Hepatocyte (in vitro differentiated cells): ENCODE measurements around the gene PPP2R2C. TPM values are rescaled to one million over a fixed set of nuclear protein-coding genes. Genes with fewer than 3 reads are reported as not detected.

ENCODE experiments used
- DNase-seq: peaks from one replicate; pipeline ENCODE4 v3.0.0-alpha.2; 2016; ENCODE audit warnings: low spot score
- H2AFZ ChIP-seq: fragments of 200-600 bp; sonication (generic); 2 replicates; pipeline ENCODE4 v1.6.0; 2016; ENCODE audit warnings: antibody characterized with exemption, mild to moderate bottlenecking
- H3K27ac ChIP-seq: fragments of 200-600 bp; sonication (generic); 2 replicates; pipeline ENCODE4 v1.5.1; 2016; ENCODE audit warnings: mild to moderate bottlenecking
- H3K27me3 ChIP-seq: fragments of 200-600 bp; sonication (generic); 2 replicates; pipeline ENCODE4 v1.6.1; 2016
- H3K36me3 ChIP-seq: fragments of 200-600 bp; sonication (generic); replicated peaks from 2 replicates; pipeline ENCODE4 v1.5.1; 2016; ENCODE audit warnings: low read depth; ENCODE audit not compliant: insufficient read depth
- H3K4me1 ChIP-seq: fragments of 200-600 bp; sonication (generic); 2 replicates; pipeline ENCODE4 v1.5.1; 2016; ENCODE audit warnings: mild to moderate bottlenecking, moderate library complexity; ENCODE audit not compliant: insufficient read depth
- H3K4me2 ChIP-seq: fragments of 200-600 bp; sonication (generic); 2 replicates; pipeline ENCODE4 v1.6.0; 2016
- H3K4me3 ChIP-seq: fragments of 200-600 bp; sonication (generic); 2 replicates; pipeline ENCODE4 v1.5.1; 2016; ENCODE audit warnings: mild to moderate bottlenecking
- H3K79me2 ChIP-seq: fragments of 200-600 bp; sonication (generic); 2 replicates; pipeline ENCODE4 v1.6.0; 2017; ENCODE audit warnings: mild to moderate bottlenecking
- H3K9me2 ChIP-seq: fragments of 200-600 bp; sonication (generic); replicated peaks from 2 replicates; pipeline ENCODE4 v1.6.0; 2017; ENCODE audit warnings: mild to moderate bottlenecking; ENCODE audit not compliant: insufficient read depth
- H3K9me3 ChIP-seq: fragments of 200-600 bp; sonication (generic); 2 replicates; pipeline ENCODE4 v1.5.1; 2016; ENCODE audit warnings: low read depth, mild to moderate bottlenecking
- H4K20me1 ChIP-seq: fragments of 200-600 bp; sonication (generic); 2 replicates; pipeline ENCODE4 v1.6.0; 2016; ENCODE audit warnings: mild to moderate bottlenecking; ENCODE audit not compliant: insufficient read depth, poor library complexity, severe bottlenecking
- EZH2 ChIP-seq: fragments of 200-600 bp; sonication (generic); IDR thresholded peaks from 2 replicates; pipeline ENCODE4 v1.6.1; 2016; ENCODE audit warnings: antibody characterized with exemption, mild to moderate bottlenecking, borderline replicate concordance
- EZH2phosphoT487 ChIP-seq: fragments of 200-600 bp; sonication (generic); IDR thresholded peaks from one replicate; pipeline ENCODE4 v1.6.1; 2018; ENCODE audit warnings: antibody characterized with exemption, mild to moderate bottlenecking, low read depth, moderate library complexity; ENCODE audit not compliant: unreplicated experiment, severe bottlenecking
- WGBS: methylation state at CpG from one replicate; pipeline ENCODE4 v1.1.6; 2016; ENCODE audit warnings: low lambda C conversion rate; ENCODE audit errors: missing lambda C conversion rate; 5-methylcytosine and 5-hydroxymethylcytosine counted together
- polyA plus RNA-seq: library from polyadenylated mRNA; unstranded; fragments of >200 nt; fragmentation: Nextera tagmentation; extraction: Ambion mirVana; gene quantifications from 2 replicates; pipeline ENCODE4 v1.2.1, GENCODE V29; 2016
- total RNA-seq: library from RNA; depleted of rRNA; stranded (reverse); fragments of >200 nt; gene quantifications from 2 replicates; pipeline ENCODE4 v1.2.3, GENCODE V29; 2014
- TF ChIP-seq, protein P1 (sequence below): fragments of 200-600 bp; sonication (generic); IDR thresholded peaks from 2 replicates; pipeline ENCODE4 v1.5.1; 2016; ENCODE audit warnings: antibody characterized with exemption, mild to moderate bottlenecking; ENCODE audit not compliant: poor library complexity

The PPP2R2C gene
- total and polyA plus RNA-seq, 2 experiments from 2014 or later = 0.35 to 0.67 TPM

DNA sequence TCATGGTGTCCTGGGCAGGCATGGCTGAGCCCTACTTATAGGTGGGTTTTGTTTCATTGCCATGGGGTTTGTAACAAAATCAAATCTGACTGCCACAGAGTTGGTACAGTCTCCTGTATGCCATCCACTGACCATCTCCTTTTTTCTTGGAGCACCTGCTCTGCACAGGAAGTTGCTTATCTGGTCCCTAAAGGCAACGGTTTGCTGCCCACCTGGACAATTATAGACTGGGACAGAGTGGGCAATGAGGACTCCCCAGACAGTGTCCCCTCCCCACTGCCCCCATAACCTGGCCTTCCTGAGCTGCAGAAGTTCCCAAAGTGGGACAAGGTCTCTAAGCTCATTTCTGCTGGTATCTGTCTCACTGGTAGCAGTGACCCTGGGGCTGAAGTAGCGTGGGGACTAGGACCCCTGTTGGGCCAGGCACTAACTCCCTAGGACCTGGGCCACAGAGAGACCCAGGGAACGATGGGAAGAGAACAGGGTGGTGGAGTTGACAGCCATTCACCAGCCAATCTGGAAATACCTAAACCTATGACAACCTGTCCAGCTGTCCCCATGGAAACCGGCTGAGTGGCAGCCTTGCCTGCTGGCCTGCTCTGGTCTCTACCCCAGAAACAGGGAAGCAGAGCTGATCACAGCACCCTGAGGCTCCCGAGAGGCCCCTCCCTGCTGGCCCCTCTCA, 138.1 kb downstream of the PPP2R2C start:
- Histone ChIP-seq H4K20me1 (no peaks in the 10 kb centered on the region), H3K9me3 (no peaks in the 10 kb centered on the region), H3K4me1 (no peaks in the 10 kb centered on the region), H3K79me2 (no peaks in the 10 kb centered on the region), H3K4me3 (no peak overlapping the region), H2AFZ (no peak overlapping the region), H3K27ac (no peak overlapping the region), H3K27me3 (peaks cover 7% of the 10 kb centered on the region), H3K4me2 (no peak overlapping the region), H3K9me2 (no peaks in the 10 kb centered on the region), H3K36me3 (no peaks in the 10 kb centered on the region)
- DNase-seq = no peak
- 66% methylated on average over 5 of the region's 5 CpGs for WGBS
- TF ChIP-seq, protein P1, sequence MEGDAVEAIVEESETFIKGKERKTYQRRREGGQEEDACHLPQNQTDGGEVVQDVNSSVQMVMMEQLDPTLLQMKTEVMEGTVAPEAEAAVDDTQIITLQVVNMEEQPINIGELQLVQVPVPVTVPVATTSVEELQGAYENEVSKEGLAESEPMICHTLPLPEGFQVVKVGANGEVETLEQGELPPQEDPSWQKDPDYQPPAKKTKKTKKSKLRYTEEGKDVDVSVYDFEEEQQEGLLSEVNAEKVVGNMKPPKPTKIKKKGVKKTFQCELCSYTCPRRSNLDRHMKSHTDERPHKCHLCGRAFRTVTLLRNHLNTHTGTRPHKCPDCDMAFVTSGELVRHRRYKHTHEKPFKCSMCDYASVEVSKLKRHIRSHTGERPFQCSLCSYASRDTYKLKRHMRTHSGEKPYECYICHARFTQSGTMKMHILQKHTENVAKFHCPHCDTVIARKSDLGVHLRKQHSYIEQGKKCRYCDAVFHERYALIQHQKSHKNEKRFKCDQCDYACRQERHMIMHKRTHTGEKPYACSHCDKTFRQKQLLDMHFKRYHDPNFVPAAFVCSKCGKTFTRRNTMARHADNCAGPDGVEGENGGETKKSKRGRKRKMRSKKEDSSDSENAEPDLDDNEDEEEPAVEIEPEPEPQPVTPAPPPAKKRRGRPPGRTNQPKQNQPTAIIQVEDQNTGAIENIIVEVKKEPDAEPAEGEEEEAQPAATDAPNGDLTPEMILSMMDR = no peak
- TF ChIP-seq EZH2 = no peak
- no peak for TF ChIP-seq EZH2phosphoT487

DNA sequence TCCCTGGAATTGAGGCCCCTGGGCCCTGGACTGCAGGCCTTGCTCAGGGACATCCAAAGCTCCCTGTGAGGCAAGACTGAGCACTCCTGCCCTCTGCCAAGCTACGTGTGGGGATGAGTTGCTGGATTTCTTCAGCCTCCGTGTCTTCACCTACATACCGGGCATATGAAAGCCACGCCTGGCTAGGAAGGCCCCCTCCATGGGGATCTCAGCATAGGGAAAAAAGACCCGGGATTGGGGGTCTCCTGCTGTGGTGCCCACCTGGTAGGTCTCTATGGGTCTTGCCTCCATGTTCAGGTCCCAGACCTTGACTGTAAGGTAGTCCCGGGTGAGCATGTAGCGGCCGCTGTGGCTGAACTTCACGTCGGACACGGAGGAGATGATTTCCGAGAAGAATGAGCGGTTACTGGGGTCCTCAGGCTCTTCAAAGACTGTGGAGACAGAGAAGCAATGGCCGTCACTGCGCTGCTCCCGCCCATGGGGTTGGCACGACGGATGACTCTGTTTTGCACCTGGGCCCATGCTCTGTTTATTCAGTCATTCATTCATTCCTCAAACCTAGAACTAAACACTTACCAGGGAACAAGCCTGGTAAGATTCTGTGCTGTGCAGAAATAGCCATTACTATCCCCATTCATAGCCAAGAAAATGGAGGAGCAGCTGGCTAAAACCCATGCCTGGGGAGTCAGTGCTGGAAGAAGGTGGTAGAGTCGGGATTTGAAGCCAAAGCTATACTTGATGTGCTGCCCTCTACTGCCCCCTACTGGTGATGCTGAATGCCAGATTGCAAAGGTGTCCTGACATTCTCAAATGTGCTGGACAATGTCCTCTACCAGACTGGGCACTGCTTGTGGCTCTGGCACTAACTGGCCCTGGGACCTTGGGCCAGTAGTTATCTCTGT, 138.9 kb downstream of the PPP2R2C start:
- Histone ChIP-seq H3K4me3 (no peak overlapping the region), H2AFZ (no peak overlapping the region), H3K4me2 (no peak overlapping the region), H4K20me1 (no peaks in the 10 kb centered on the region), H3K36me3 (no peaks in the 10 kb centered on the region), H3K27ac (no peak overlapping the region), H3K4me1 (no peaks in the 10 kb centered on the region), H3K79me2 (no peaks in the 10 kb centered on the region), H3K9me2 (no peaks in the 10 kb centered on the region), H3K9me3 (no peaks in the 10 kb centered on the region), H3K27me3 (peaks cover 7% of the 10 kb centered on the region)
- TF ChIP-seq, protein P1 = peak; percentile 31
- no peak for TF ChIP-seq EZH2phosphoT487
- TF ChIP-seq EZH2 = no peak
- 82% methylated on average over 19 of the region's 19 CpGs for WGBS
- DNase-seq = no peak

DNA sequence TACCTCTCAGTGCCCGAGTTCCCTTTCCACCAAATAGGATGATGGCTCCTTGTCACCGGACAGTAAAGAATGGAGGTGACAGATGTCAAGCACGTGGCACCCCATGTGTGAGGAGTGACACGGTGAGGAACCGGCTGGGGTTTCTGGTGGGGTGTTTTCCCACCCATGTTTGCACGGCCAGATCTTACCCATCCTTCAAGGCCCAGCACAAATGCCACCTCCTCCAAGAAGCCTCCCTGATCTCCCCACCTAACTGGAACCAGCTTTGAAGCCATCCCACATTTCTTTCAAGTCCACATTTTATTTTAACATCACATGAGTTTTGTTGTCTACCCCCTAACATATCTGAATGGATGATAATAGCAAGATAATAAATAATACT, 139.8 kb downstream of the PPP2R2C start:
- Histone ChIP-seq H3K9me3 (no peaks in the 10 kb centered on the region), H3K4me2 (no peak overlapping the region), H3K27me3 (no peaks in the 10 kb centered on the region), H3K4me3 (no peak overlapping the region), H3K27ac (no peak overlapping the region), H4K20me1 (no peaks in the 10 kb centered on the region), H2AFZ (no peak overlapping the region), H3K4me1 (no peaks in the 10 kb centered on the region), H3K9me2 (no peaks in the 10 kb centered on the region), H3K36me3 (no peaks in the 10 kb centered on the region), H3K79me2 (no peaks in the 10 kb centered on the region)
- TF ChIP-seq, protein P1 = no peak
- no peak for TF ChIP-seq EZH2phosphoT487
- no peak for TF ChIP-seq EZH2
- no peak for DNase-seq
- WGBS = 87% methylated on average over 6 of the region's 6 CpGs
